GM10266 (cell line): ENCODE results near the gene KRTAP17-1.

Source experiments
- DNase-seq: peaks from one replicate; pipeline ENCODE4 v3.0.0; 2012; ENCODE audit errors: extremely low spot score
- CTCF ChIP-seq: IDR thresholded peaks from 2 replicates; pipeline ENCODE4 v1.5.1; 2012; ENCODE audit warnings: mild to moderate bottlenecking, low read depth; ENCODE audit not compliant: control insufficient read depth, insufficient read depth; ENCODE audit errors: missing control alignments

Gene KRTAP17-1

DNA sequence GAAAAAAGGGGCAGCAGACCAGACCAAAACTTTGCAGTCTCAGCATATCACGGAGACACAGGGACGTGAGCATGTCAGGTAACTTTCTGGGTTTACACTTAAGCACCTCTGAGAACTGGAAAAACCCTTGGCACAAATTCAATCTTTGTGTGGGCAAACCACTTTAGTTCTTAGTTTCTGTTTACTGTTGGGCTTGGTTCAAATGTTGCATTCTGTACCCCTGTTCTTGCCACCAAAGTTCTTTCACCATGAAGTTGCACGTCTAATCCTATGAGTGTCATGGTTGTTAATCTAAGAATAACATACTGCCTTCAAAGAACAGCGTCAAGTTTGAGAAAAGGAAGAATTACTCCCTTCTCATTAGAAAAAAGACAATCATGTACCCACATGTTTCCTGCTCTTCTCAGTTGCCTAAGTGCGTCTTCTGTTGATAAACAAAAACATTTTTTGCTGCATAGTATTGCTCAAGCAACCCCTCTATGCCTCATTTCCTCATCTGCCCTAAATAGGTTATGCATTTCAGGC, 23.5 kb upstream of the KRTAP17-1 start:
- TF ChIP-seq CTCF: no peak
- no peak for DNase-seq

DNA sequence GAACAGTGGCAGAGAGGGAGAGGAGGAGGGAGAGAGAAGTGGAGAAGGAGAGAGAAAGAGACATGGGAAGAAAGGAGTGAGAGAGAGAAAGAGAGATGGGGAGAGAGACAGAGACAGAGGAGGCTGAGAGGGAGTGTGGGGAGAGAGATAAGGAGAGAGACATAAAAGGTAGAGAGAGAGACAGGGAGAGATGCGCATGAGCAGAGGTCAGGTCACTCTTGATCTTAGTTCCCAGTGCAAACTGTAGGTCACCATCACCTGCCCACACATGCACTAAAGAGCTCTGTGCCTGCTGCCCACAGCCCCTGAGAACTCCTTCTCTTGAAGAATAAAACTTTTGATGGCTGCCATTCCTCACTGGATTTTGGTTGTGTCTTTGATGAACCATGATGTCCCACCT, 20.2 kb upstream of the KRTAP17-1 start:
- DNase-seq: no peak
- TF ChIP-seq CTCF: no peak

GRCh38 chr17:41334385-41335305, 19.1 kb upstream of the KRTAP17-1 start:
- DNase-seq: no peak

GRCh38 chr17:41333836-41334235, 18.3 kb upstream of the KRTAP17-1 start:
- TF ChIP-seq CTCF: no peak
- DNase-seq: no peak

More at GRCh38 chr17:41334385-41335305, 19.1 kb upstream of the KRTAP17-1 start:
- no peak for TF ChIP-seq CTCF

DNA sequence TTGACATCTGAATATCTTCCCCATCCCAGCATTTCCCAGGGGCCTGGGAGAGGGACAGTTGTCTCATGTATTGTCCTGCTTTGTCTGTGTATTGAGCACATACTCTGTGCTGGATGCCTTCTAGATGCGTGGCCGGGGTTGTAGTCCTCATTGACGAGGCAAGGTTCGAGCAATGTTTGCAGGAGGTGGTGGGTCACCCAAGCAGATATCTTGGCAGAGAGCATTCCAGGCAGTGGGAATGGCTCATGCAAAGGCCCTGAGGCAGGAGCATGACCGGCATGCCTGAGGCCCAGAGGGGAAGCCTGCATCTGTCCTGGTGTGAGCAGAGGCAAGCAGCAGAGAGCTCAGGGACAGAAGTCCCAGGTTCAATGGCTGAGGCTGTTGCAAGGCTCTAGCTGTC, 17.6 kb upstream of the KRTAP17-1 start:
- TF ChIP-seq CTCF: no peak
- DNase-seq: no peak

GRCh38 chr17:41332239-41332638, 16.7 kb upstream of the KRTAP17-1 start:
- TF ChIP-seq CTCF: no peak
- DNase-seq: no peak

- DNase-seq: no peak
- TF ChIP-seq CTCF: no peak
These were observed 16.1 kb upstream of the KRTAP17-1 start for GRCh38 chr17:41331606-41332005.
